ENCODE data around the gene CCDC141.
A peak's percentile ranks its signal among the peaks of the same experiment; 100 is the strongest.

The CCDC141 gene

DNA sequence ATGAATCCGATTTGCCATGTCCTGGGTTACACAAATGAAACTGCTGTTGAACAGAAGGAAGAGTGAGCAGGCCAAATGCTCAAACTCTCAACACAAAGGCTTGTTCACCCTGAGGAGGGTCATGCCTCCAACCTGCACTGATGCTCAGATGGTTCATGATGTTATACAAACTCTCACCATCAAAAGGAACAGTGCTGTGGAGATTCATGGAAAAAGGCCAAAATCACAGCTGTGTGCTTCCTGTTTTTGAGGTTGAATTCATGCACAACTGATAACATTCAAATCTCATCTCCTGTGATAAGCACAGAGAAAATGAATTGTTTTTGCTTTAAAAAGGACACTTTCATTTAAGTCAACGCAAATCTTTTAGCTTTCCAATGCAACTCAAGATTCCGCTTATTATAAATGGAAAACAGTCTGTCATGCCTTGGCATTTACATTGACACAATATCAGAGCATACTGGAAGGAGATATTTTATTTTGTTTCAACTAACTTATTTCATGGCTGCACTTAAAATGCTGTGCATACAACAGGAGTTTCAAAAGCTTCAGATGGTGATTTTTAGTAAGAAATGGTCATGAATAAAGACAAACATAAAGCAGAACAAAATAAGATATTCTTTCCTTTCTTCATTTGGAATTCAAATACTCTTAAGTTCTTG lies 220.5 kb downstream of the CCDC141 start:
- Histone ChIP-seq H3K4me1 (ENCODE audit: control insufficient read depth, insufficient read depth, low read length, poor library complexity, severe bottlenecking) (no peaks in the 10 kb centered on the region), H3K4me3 (ENCODE audit: extremely low read depth, insufficient read depth, low read length, poor library complexity, severe bottlenecking) (no peak overlapping the region), H3K9me3 (ENCODE audit: control insufficient read depth, low read length) (no peaks in the 10 kb centered on the region), H3K27ac (ENCODE audit: low read depth, low read length, severe bottlenecking) (no peak overlapping the region), H3K36me3 (ENCODE audit: control insufficient read depth, insufficient read depth, low read length) (no peaks in the 10 kb centered on the region)
- 83 to 100% methylated on average over 1 to 2 of the region's 3 CpGs for WGBS, 2 experiments (ENCODE audit: insufficient coverage in 2 of 2)

GRCh38 chr2:178828486-178828881 lies 221.5 kb downstream of the CCDC141 start:
- Histone ChIP-seq H3K4me1 (ENCODE audit: control insufficient read depth, insufficient read depth, low read length, poor library complexity, severe bottlenecking) (no peaks in the 10 kb centered on the region), H3K4me3 (ENCODE audit: extremely low read depth, insufficient read depth, low read length, poor library complexity, severe bottlenecking) (no peak overlapping the region), H3K27ac (ENCODE audit: low read depth, low read length, severe bottlenecking) (no peak overlapping the region), H3K36me3 (ENCODE audit: control insufficient read depth, insufficient read depth, low read length) (no peaks in the 10 kb centered on the region), H3K9me3 (ENCODE audit: control insufficient read depth, low read length) (no peaks in the 10 kb centered on the region)
- WGBS, 2 experiments (ENCODE audit: insufficient coverage in 2 of 2): 75% methylated on average over 2 of the region's 4 CpGs; no CpG with 5 or more reads in 1 of the 2 experiments

DNA sequence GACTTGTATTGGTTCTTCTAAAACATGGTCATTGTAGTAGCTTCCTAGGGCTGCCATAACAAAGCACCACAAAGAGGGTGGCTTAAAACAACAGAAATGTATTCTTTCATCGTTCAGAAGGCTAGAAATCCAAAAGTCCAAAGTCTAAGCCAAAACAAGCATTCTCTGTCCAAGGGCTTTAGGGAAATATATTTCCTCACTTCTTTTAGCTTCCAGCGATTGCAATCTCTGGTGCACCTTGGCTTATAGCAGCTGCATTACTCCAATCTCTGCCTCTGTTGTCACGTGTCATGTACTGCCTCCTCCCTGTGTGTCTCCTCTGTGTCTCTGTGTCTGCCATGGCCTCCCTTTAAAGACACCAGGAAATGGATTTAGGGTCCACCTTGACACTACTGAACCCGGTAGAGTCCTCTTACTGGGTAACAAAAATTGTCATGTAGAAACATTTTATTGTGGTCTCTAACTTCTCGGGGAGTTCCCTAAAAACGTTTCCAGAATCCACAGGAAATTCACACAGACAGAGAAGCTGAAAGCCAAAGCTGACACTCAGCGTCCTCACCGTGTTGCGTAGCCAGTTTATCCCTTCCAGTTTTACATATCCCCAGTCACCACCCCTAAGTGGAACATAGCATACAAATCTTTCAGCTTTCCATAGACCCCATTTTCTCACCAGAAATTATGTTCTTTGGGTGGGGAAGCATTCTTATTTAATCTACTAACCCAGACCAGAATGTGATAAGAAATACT lies 222.0 kb downstream of the CCDC141 start:
- no peaks in the 10 kb centered on the region for H3K9me3 ChIP-seq (ENCODE audit: control insufficient read depth, low read length)
- H3K27ac ChIP-seq (ENCODE audit: low read depth, low read length, severe bottlenecking): no peak overlapping the region
- no peaks in the 10 kb centered on the region for H3K4me1 ChIP-seq (ENCODE audit: control insufficient read depth, insufficient read depth, low read length, poor library complexity, severe bottlenecking)
- H3K4me3 ChIP-seq (ENCODE audit: extremely low read depth, insufficient read depth, low read length, poor library complexity, severe bottlenecking): no peak overlapping the region
- no peaks in the 10 kb centered on the region for H3K36me3 ChIP-seq (ENCODE audit: control insufficient read depth, insufficient read depth, low read length)
- 78 to 84% methylated on average over 6 to 7 of the region's 9 CpGs for WGBS, 2 experiments (ENCODE audit: insufficient coverage in 2 of 2)

DNA sequence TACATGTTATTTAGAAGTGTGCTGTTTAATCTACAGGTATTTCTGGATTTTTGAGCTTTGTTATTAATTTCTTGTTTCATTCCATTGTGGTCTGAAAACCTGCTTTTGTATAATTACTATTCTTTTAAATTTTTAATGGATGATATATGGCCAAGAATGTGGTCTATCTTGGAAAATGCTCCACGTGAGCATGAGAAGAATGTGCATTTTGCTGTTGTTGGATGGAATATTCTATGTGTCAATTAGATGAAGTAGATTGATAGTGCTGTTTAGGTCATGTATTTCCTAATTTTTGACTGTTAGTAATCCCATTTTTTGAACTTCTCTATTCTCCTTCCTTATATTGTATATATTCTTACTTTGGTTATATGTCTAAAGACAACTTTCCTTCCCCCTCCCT lies 222.8 kb downstream of the CCDC141 start:
- H3K27ac ChIP-seq (ENCODE audit: low read depth, low read length, severe bottlenecking): no peak overlapping the region
- H3K36me3 ChIP-seq (ENCODE audit: control insufficient read depth, insufficient read depth, low read length): no peaks in the 10 kb centered on the region
- no peaks in the 10 kb centered on the region for H3K9me3 ChIP-seq (ENCODE audit: control insufficient read depth, low read length)
- no peaks in the 10 kb centered on the region for H3K4me1 ChIP-seq (ENCODE audit: control insufficient read depth, insufficient read depth, low read length, poor library complexity, severe bottlenecking)
- no peak overlapping the region for H3K4me3 ChIP-seq (ENCODE audit: extremely low read depth, insufficient read depth, low read length, poor library complexity, severe bottlenecking)
- 88 to 100% methylated on average over 1 of the region's 1 CpG for WGBS, 2 experiments (ENCODE audit: insufficient coverage in 2 of 2)

DNA sequence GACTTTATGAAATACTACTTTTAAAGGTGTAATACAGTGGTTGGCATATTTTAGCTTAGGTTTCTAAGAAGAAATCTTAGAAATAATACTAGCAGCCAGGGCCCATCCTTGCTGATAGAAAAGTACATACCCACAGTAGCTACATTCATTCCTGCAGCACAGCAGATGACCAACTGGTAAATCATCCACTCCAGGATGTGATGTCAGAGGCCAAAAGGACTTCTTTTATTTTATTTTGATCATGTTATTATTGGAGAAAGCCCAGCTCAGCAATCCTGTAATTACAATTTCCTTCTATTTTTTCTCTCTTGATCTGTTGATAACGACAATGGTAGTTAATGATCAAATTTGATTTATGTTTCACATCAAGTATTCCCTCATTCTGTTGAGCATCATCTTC lies 224.8 kb downstream of the CCDC141 start:
- no peaks in the 10 kb centered on the region for H3K9me3 ChIP-seq (ENCODE audit: control insufficient read depth, low read length)
- no CpG with 5 or more reads among the region's 1 CpG for WGBS, 2 experiments (ENCODE audit: insufficient coverage in 2 of 2)
- no peaks in the 10 kb centered on the region for H3K36me3 ChIP-seq (ENCODE audit: control insufficient read depth, insufficient read depth, low read length)
- no peaks in the 10 kb centered on the region for H3K4me1 ChIP-seq (ENCODE audit: control insufficient read depth, insufficient read depth, low read length, poor library complexity, severe bottlenecking)
- no peak overlapping the region for H3K4me3 ChIP-seq (ENCODE audit: extremely low read depth, insufficient read depth, low read length, poor library complexity, severe bottlenecking)
- no peak overlapping the region for H3K27ac ChIP-seq (ENCODE audit: low read depth, low read length, severe bottlenecking)

GRCh38 chr2:178824181-178824580 lies 225.8 kb downstream of the CCDC141 start:
- Histone ChIP-seq H3K4me1 (ENCODE audit: control insufficient read depth, insufficient read depth, low read length, poor library complexity, severe bottlenecking) (peaks cover 4% of the 10 kb centered on the region), H3K4me3 (ENCODE audit: extremely low read depth, insufficient read depth, low read length, poor library complexity, severe bottlenecking) (no peak overlapping the region), H3K36me3 (ENCODE audit: control insufficient read depth, insufficient read depth, low read length) (no peaks in the 10 kb centered on the region), H3K9me3 (ENCODE audit: control insufficient read depth, low read length) (no peaks in the 10 kb centered on the region), H3K27ac (ENCODE audit: low read depth, low read length, severe bottlenecking) (no peak overlapping the region)
- WGBS, 2 experiments (ENCODE audit: insufficient coverage in 2 of 2): 93% methylated on average over 7 of the region's 7 CpGs

- H3K9me3 ChIP-seq (ENCODE audit: control insufficient read depth, low read length): no peaks in the 10 kb centered on the region
- no peak overlapping the region for H3K4me3 ChIP-seq (ENCODE audit: extremely low read depth, insufficient read depth, low read length, poor library complexity, severe bottlenecking)
- no peaks in the 10 kb centered on the region for H3K36me3 ChIP-seq (ENCODE audit: control insufficient read depth, insufficient read depth, low read length)
- 20 to 56% methylated on average over 1 to 3 of the region's 4 CpGs for WGBS, 2 experiments (ENCODE audit: insufficient coverage in 2 of 2)
- peaks cover 4% of the 10 kb centered on the region for H3K4me1 ChIP-seq (ENCODE audit: control insufficient read depth, insufficient read depth, low read length, poor library complexity, severe bottlenecking)
- H3K27ac ChIP-seq (ENCODE audit: low read depth, low read length, severe bottlenecking): no peak overlapping the region
These were observed 229.9 kb downstream of the CCDC141 start for GRCh38 chr2:178819992-178820391.

- peak overlapping the region; percentile 16 for H3K27ac ChIP-seq (ENCODE audit: low read depth, low read length, severe bottlenecking)
- H3K36me3 ChIP-seq (ENCODE audit: control insufficient read depth, insufficient read depth, low read length): no peaks in the 10 kb centered on the region
- peaks cover 4% of the 10 kb centered on the region for H3K4me1 ChIP-seq (ENCODE audit: control insufficient read depth, insufficient read depth, low read length, poor library complexity, severe bottlenecking)
- H3K9me3 ChIP-seq (ENCODE audit: control insufficient read depth, low read length): no peaks in the 10 kb centered on the region
- H3K4me3 ChIP-seq (ENCODE audit: extremely low read depth, insufficient read depth, low read length, poor library complexity, severe bottlenecking): no peak overlapping the region
- 100% methylated on average over 1 of the region's 1 CpG; no CpG with 5 or more reads in 1 of the 2 experiments for WGBS, 2 experiments (ENCODE audit: insufficient coverage in 2 of 2)
These were observed 230.6 kb downstream of the CCDC141 start for GRCh38 chr2:178819147-178819875.

DNA sequence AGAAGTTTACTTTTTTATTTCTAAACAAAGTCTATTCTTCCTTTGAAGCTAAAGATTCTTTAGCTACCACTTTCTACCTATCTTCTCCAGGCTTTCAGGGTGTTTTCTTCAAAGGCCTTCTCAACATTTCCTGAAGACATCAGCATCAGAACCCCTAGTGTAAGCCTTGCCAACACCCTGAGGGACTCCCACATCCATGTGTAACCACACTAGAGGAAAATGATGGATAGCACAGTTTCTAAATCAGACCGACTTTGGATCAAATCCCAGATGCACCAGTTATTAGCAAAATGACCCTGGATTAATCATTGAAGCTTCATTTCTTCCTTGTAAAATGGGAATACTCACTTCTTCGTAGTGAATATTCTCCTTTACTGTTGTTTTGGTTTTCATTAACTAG lies 238.0 kb downstream of the CCDC141 start:
- whole genome bisulfite sequencing, 2 experiments (ENCODE audit: insufficient coverage in 2 of 2): 100% methylated on average over 1 of the region's 2 CpGs
- Histone ChIP-seq H3K4me3 (ENCODE audit: extremely low read depth, insufficient read depth, low read length, poor library complexity, severe bottlenecking) (no peak overlapping the region), H3K4me1 (ENCODE audit: control insufficient read depth, insufficient read depth, low read length, poor library complexity, severe bottlenecking) (no peaks in the 10 kb centered on the region), H3K36me3 (ENCODE audit: control insufficient read depth, insufficient read depth, low read length) (no peaks in the 10 kb centered on the region), H3K27ac (ENCODE audit: low read depth, low read length, severe bottlenecking) (no peak overlapping the region), H3K9me3 (ENCODE audit: control insufficient read depth, low read length) (no peaks in the 10 kb centered on the region)

GRCh38 chr2:178811045-178811444 lies 238.9 kb downstream of the CCDC141 start:
- Histone ChIP-seq H3K9me3 (ENCODE audit: control insufficient read depth, low read length) (no peaks in the 10 kb centered on the region), H3K4me3 (ENCODE audit: extremely low read depth, insufficient read depth, low read length, poor library complexity, severe bottlenecking) (no peak overlapping the region), H3K36me3 (ENCODE audit: control insufficient read depth, insufficient read depth, low read length) (no peaks in the 10 kb centered on the region), H3K27ac (ENCODE audit: low read depth, low read length, severe bottlenecking) (no peak overlapping the region), H3K4me1 (ENCODE audit: control insufficient read depth, insufficient read depth, low read length, poor library complexity, severe bottlenecking) (no peaks in the 10 kb centered on the region)
- WGBS, 2 experiments (ENCODE audit: insufficient coverage in 2 of 2): 67% methylated on average over 1 of the region's 2 CpGs; no CpG with 5 or more reads in 1 of the 2 experiments

Measured in mesodermal cell (in vitro differentiated cells).